Endodermal cell (in vitro differentiated cells): ENCODE data around the gene TNFRSF8. TPM values are rescaled to one million over a fixed set of nuclear protein-coding genes. Genes with fewer than 3 reads are reported as not detected.
A peak's percentile ranks its signal among the peaks of the same experiment; 100 is the strongest.

Experiments
- DNase-seq: peaks from one replicate; pipeline ENCODE4 v3.0.0-alpha.2; 2017
- H3K27ac ChIP-seq: 2 replicates; pipeline ENCODE4 v1.5.1; 2013; ENCODE audit warnings: mild to moderate bottlenecking, low read depth, low read length, moderate library complexity
- H3K27me3 ChIP-seq: 2 replicates; pipeline ENCODE4 v1.6.1; 2013; ENCODE audit warnings: mild to moderate bottlenecking, low read length, moderate library complexity; ENCODE audit not compliant: insufficient read depth, control insufficient read depth, poor library complexity, severe bottlenecking
- H3K36me3 ChIP-seq: 2 replicates; pipeline ENCODE4 v1.7.0; 2013; ENCODE audit warnings: mild to moderate bottlenecking, low read length, moderate library complexity; ENCODE audit not compliant: control insufficient read depth, insufficient read depth
- H3K4me1 ChIP-seq: one replicate; pipeline ENCODE4 v1.7.0; 2013; ENCODE audit warnings: low read length; ENCODE audit not compliant: control insufficient read depth, insufficient read depth
- H3K4me3 ChIP-seq: 2 replicates; pipeline ENCODE4 v1.5.1; 2013; ENCODE audit warnings: mild to moderate bottlenecking, low read length, moderate library complexity
- H3K9ac ChIP-seq: 2 replicates; pipeline ENCODE4 v1.6.1; 2013; ENCODE audit warnings: mild to moderate bottlenecking, low read length, moderate library complexity; ENCODE audit not compliant: poor library complexity, severe bottlenecking; ENCODE audit errors: extremely low read depth
- H3K9me3 ChIP-seq: 2 replicates; pipeline ENCODE4 v1.6.1; 2013; ENCODE audit warnings: mild to moderate bottlenecking, low read length, moderate library complexity; ENCODE audit not compliant: control insufficient read depth
- H3K27ac Mint-ChIP-seq: 2 replicates; pipeline ENCODE4 v1.8.0; 2020; ENCODE audit warnings: mixed read lengths
- H3K27me3 Mint-ChIP-seq: 2 replicates; pipeline ENCODE4 v1.8.0; 2021; ENCODE audit warnings: mild to moderate bottlenecking, mixed read lengths; ENCODE audit not compliant: insufficient read depth
- H3K36me3 Mint-ChIP-seq: 2 replicates; pipeline ENCODE4 v1.8.0; 2020; ENCODE audit warnings: low read depth, mixed read lengths
- H3K4me1 Mint-ChIP-seq: 2 replicates; pipeline ENCODE4 v1.8.0; 2020; ENCODE audit warnings: mixed read lengths
- H3K4me3 Mint-ChIP-seq: 2 replicates; pipeline ENCODE4 v1.8.0; 2020; ENCODE audit warnings: mild to moderate bottlenecking, moderate library complexity, mixed read lengths
- H3K9me3 Mint-ChIP-seq: 2 replicates; pipeline ENCODE4 v1.8.0; 2020; ENCODE audit warnings: mild to moderate bottlenecking, mixed read lengths
- WGBS, 2 experiments: methylation state at CpG; one replicate each; pipeline versions ENCODE4 v1.1.5 to v1.1.7; 2013; ENCODE audit warnings: missing lambda C conversion rate in 2 of 2, mixed read lengths in 1 of 2; ENCODE audit not compliant: insufficient coverage in 1 of 2, insufficient read length in 1 of 2; 5-methylcytosine and 5-hydroxymethylcytosine counted together
- total RNA-seq, 2 donors: library from RNA; stranded (reverse); fragmentation: NEBNext Ultra II Directional in 1 of 2; extraction: Animal tissue kit (Norgen Biotek cat#: 25700) in 1 of 2; gene quantifications; 2 replicates in 1 of 2; 3 replicates in 1 of 2; pipeline ENCODE4 v1.2.1, GENCODE V29; 2021
- TF ChIP-seq, protein P1 (sequence below): fragments of 200-600 bp; sonication (generic); conservative IDR thresholded peaks from 2 replicates; pipeline ENCODE4 v1.5.0; 2021; ENCODE audit warnings: antibody characterized with exemption, mild to moderate bottlenecking

Gene TNFRSF8
- total RNA-seq, 2 donors from 2014 or later, result 0.69 to 2.3 TPM

DNA sequence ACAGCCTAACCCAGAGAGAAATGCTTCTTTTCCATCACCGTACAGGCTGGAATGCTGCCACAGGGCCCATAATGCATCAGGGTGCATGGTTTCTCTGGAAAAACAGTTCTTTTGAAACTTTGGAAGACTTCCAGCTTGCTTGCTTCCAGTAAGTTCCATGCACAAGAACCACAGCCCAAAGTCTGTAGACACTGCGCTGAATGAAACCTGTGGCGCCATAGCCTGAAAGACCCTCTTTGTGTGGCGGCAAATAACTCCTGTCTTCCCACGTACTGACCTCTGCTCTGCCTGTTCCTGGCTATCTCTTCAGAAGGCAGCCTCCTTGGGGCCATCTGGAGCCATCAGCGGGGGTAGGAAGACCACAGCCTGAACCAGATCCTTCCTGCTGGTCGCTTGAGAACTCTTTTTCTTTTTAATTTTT, 28.7 kb upstream of the TNFRSF8 start:
- Histone ChIP-seq H3K4me1 (no peaks in the 10 kb centered on the region), H3K27me3 (no peaks in the 10 kb centered on the region), H3K4me3 (no peak overlapping the region), H3K27ac (peak overlapping the region; percentile 70), H3K9me3 (no peaks in the 10 kb centered on the region), H3K36me3 (peaks cover 19% of the 10 kb centered on the region), H3K9ac (no peak overlapping the region)
- no peak for DNase-seq
- Mint-ChIP-seq H3K4me3 (no peak overlapping the region), H3K4me1 (peaks cover 5% of the 10 kb centered on the region), H3K36me3 (peaks cover 18% of the 10 kb centered on the region), H3K27ac (no peak overlapping the region), H3K27me3 (no peaks in the 10 kb centered on the region), H3K9me3 (no peaks in the 10 kb centered on the region)
- WGBS, 2 experiments, result 93 to 94% methylated on average over 7 of the region's 7 CpGs
- TF ChIP-seq, protein P1, sequence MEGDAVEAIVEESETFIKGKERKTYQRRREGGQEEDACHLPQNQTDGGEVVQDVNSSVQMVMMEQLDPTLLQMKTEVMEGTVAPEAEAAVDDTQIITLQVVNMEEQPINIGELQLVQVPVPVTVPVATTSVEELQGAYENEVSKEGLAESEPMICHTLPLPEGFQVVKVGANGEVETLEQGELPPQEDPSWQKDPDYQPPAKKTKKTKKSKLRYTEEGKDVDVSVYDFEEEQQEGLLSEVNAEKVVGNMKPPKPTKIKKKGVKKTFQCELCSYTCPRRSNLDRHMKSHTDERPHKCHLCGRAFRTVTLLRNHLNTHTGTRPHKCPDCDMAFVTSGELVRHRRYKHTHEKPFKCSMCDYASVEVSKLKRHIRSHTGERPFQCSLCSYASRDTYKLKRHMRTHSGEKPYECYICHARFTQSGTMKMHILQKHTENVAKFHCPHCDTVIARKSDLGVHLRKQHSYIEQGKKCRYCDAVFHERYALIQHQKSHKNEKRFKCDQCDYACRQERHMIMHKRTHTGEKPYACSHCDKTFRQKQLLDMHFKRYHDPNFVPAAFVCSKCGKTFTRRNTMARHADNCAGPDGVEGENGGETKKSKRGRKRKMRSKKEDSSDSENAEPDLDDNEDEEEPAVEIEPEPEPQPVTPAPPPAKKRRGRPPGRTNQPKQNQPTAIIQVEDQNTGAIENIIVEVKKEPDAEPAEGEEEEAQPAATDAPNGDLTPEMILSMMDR, result no peak

DNA sequence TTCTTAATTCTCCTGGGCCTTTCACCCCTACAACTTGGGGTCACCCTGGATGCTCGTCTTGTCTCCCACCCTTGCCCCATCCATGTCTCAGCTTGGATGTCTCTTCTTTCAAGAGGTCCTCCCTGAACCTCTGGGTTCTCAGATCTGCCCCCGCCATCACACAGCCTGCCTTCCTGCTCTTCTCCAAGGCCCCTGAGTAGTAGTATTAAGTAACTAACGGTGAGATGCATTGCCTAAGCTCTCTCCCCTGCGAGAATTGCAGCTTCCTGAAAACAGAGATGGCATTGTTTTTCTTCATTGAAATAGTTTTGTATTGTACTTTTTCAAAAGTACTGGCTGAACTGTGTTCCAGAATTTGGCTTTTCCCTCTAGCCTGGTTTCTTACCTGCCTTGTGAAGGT, 27.8 kb upstream of the TNFRSF8 start:
- H3K4me3 ChIP-seq, result no peak overlapping the region
- no peak overlapping the region for H3K4me3 Mint-ChIP-seq
- TF ChIP-seq, protein P1, result no peak
- no peaks in the 10 kb centered on the region for H3K9me3 Mint-ChIP-seq
- H3K27ac Mint-ChIP-seq, result peak overlapping the region; percentile 21
- H3K4me1 Mint-ChIP-seq, result peaks cover 5% of the 10 kb centered on the region
- no peaks in the 10 kb centered on the region for H3K27me3 Mint-ChIP-seq
- H3K9ac ChIP-seq, result no peak overlapping the region
- no peaks in the 10 kb centered on the region for H3K9me3 ChIP-seq
- no peak for DNase-seq
- peaks cover 18% of the 10 kb centered on the region for H3K36me3 Mint-ChIP-seq
- peaks cover 13% of the 10 kb centered on the region for H3K36me3 ChIP-seq
- H3K4me1 ChIP-seq, result peaks cover 1% of the 10 kb centered on the region
- no peak overlapping the region for H3K27ac ChIP-seq
- no peaks in the 10 kb centered on the region for H3K27me3 ChIP-seq
- 89 to 90% methylated on average over 4 of the region's 4 CpGs for WGBS, 2 experiments

DNA sequence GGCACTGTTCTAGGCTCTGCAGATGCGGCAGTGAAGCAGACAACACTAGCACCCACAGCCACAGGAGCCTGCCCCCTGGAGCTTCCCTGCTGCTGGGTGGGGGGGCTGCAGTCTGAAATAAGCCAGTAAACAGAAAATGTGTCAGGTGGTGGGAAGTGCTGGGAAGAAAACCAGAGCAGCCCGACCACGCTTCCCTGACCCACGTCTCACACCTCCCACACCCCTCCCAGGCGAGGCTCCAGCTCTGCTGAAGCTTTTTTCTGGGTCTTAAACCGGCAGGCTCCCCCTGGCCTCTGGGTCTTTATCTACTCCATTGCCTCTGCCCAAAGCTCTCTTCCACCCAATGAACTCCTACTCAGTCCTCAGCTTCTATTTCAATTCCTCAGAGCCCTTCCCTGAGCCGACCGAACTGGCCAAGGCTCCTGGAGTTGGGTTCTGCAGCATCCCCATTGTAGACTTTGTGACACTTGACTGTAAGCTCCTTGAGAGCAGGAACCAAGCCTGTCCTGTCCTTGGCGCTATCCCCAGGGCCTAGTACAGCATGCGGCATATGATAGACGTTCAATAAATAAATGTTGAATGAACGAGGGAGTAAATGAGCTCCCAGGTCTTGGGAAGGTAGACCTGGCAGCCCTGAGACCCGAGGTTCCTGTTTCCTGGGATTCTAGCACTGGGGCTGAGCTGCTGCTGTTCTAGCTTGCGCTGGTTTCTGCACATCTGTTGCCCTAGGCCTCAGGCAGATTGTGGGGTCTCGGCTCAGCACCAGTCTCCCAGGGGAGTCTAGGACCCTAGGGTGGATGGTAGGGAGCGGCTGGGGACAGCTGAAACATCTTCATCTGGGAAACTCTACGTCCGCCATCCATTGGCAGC, 25.4 kb upstream of the TNFRSF8 start:
- Histone ChIP-seq H3K9me3 (no peaks in the 10 kb centered on the region), H3K27ac (no peak overlapping the region), H3K27me3 (no peaks in the 10 kb centered on the region), H3K36me3 (no peaks in the 10 kb centered on the region), H3K4me3 (no peak overlapping the region), H3K9ac (no peak overlapping the region), H3K4me1 (peaks cover 4% of the 10 kb centered on the region)
- Mint-ChIP-seq H3K4me1 (peaks cover 5% of the 10 kb centered on the region), H3K4me3 (no peak overlapping the region), H3K36me3 (peaks cover 5% of the 10 kb centered on the region), H3K27me3 (no peaks in the 10 kb centered on the region), H3K27ac (peak overlapping the region; percentile 14), H3K9me3 (peaks cover 7% of the 10 kb centered on the region)
- TF ChIP-seq, protein P1, result no peak
- 89 to 94% methylated on average over 13 to 18 of the region's 18 CpGs for WGBS, 2 experiments
- DNase-seq, result no peak
